GM18505 (cell line): ENCODE measurements around the gene TMEM183A.
"Not testable (repeated sequence)": the region's sequence is repeated elsewhere in the genome, so short reads cannot be mapped to it uniquely, and the experiment has no call there.

ENCODE experiments used
- ATAC-seq: cut with Tn5 transposase; IDR thresholded peaks from one replicate; pipeline ENCODE4 v1.9.1; 2021; ENCODE audit not compliant: unreplicated experiment
- POLR2A ChIP-seq: IDR thresholded peaks from 4 replicates; pipeline ENCODE4 v1.6.1; 2011; ENCODE audit warnings: borderline replicate concordance; ENCODE audit not compliant: insufficient read depth, insufficient read length; ENCODE audit errors: extremely low read depth

TMEM183A gene

GRCh38 chr1:203000217-203000944, 6.8 kb upstream of the TMEM183A start:
- no peak for TF ChIP-seq POLR2A
- ATAC-seq, result no peak

DNA sequence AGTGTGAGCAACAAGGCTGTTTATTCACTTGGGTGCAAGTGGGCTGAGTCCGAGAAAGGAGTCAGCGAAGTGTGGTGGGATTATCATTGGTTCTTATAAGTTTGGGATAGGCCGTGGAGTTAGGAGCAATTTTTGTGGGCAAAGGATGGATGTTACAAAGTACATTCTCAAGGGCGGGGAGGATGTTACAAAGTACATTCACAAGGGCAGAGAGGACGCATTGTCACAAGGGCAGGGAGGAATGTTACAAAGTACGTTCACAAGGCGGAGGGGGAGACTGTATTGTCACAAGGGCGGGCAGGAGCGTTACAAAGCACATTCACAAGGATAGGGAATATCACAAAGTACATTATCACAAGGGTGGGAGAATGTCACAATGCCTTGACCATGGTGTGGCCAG, 5.2 kb upstream of the TMEM183A start:
- no peak for ATAC-seq

DNA sequence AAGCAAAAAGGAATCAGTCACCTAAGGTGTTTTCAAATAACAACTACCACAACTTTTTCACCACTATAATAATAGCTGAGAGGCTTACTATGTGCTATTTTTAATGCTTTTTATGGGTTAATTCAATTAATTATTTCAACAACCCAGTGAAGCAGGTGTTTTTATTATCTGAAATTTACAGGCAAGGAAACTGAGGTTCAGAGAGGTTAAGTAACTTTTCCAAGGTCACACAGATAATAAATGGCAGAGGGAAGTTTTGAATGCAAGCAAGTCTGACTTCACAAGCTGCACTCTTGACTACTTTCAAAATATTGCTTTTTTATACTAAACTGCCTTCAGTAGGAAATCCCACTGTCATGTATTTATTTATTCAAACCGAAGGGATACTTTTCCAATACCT, 4.2 kb upstream of the TMEM183A start:
- no peak for ATAC-seq
- TF ChIP-seq POLR2A, result no peak

More for the DNA sequence above, 5.2 kb upstream of the TMEM183A start:
- TF ChIP-seq POLR2A, result no peak

GRCh38 chr1:203005395-203006142, 1.6 kb upstream of the TMEM183A start:
- ATAC-seq, result not testable (repeated sequence)

DNA sequence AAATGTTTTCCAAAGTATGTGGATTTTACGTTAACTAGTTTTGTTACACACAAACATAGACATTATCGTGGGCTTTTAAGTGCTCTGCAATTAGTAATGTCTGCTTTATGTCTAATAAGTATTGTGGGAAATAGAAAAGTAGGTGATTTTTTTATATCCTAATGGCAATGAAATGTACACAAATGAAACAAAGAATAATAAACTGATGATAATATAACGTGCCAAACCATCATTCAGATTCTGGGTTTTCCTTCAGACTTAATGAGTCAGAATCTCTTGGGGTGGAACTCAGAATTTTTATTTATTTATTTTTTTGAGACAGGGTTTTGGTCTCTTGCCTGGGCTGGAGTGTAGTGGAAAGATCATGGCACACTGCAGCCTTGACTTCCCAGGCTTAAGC, 2.0 kb downstream of the TMEM183A start:
- TF ChIP-seq POLR2A, result no peak
- no peak for ATAC-seq

DNA sequence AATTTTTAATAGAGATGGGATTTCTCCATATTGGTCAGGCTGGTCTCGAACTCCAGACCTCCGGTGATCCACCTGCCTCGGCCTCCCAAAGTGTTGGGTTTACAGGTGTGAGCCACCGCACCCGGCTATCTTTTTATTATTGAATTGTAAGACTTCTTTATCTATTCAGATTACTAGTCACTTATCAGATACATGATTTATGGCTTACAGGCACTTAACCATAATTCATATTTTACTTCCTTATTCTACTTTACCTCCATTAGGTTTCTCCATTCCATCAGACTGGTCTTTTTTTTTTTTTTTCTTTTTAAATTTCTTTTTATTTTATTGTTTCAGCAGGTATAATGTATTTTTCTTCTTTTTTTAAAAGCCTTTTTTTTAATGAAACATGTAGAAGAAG, 4.4 kb downstream of the TMEM183A start:
- TF ChIP-seq POLR2A, result no peak
- ATAC-seq, result no peak

DNA sequence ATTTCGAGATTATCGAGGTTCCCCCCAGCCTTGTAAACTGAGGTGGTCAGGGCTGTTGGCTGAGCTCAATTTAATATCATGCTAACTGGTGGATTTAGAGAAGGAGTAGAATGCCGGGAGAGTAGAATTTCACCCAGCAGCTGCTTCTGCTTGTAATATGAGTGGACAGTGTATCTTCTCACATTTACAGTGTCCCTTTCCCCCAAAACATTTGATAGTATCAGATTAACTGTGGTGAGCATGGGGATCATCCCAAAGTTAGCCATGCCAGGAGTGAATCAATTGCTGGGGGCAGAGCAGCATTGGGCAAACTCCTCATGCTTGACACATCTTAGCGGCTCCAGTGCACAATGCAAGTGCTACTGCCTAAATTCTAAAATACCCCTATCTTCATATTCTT, 9.9 kb downstream of the TMEM183A start:
- TF ChIP-seq POLR2A, result no peak
- ATAC-seq, result no peak

DNA sequence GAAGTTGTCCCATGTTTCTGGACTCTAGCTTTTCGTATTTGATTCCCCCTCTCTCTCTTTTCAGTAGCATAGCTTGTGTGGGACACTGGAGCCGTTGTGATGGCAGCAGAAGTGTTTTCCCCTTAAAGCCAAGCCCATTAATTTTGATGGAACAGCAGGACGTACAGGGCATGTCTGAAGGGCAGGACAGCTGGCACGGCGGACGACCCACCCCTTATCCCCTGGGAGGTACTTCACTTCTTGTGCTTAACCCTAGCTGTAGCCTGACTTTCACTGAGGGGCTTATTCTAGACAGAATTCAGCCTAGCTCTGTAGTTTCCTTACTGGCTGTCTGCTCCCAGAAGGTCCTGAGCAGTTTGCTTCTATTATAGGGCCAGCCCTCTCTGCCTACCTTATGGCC, 10.5 kb downstream of the TMEM183A start:
- ATAC-seq, result no peak
- TF ChIP-seq POLR2A, result no peak

DNA sequence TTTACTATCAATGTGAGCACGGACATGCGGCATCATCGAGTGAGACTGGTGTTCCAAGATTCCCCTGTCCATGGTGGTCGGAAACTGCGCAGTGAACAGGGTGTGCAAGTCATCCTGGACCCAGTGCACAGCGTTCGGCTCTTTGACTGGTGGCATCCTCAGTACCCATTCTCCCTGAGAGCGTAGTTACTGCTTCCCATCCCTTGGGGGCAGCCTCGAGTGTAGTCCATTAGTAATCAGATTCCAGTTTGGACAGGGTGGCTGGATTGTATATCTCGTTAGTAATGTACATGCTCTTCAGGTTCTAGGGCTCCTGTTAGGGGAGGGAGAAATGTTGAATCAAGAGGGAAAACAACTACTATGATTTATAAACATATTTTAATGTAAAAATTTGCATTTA, 15.7 kb downstream of the TMEM183A start:
- not testable (repeated sequence) for ATAC-seq

- ATAC-seq, result no peak
- no peak for TF ChIP-seq POLR2A
These were observed 18.5 kb downstream of the TMEM183A start for GRCh38 chr1:203025686-203026030.

GRCh38 chr1:203026031-203026665, 19.0 kb downstream of the TMEM183A start, which contains the start of gene PPFIA4:
Gene PPFIA4 (plus strand): TSS chr1:203026491. CDS start chr1:203039009, 12,518 bp downstream.
- TF ChIP-seq POLR2A, result peak; percentile 57

DNA sequence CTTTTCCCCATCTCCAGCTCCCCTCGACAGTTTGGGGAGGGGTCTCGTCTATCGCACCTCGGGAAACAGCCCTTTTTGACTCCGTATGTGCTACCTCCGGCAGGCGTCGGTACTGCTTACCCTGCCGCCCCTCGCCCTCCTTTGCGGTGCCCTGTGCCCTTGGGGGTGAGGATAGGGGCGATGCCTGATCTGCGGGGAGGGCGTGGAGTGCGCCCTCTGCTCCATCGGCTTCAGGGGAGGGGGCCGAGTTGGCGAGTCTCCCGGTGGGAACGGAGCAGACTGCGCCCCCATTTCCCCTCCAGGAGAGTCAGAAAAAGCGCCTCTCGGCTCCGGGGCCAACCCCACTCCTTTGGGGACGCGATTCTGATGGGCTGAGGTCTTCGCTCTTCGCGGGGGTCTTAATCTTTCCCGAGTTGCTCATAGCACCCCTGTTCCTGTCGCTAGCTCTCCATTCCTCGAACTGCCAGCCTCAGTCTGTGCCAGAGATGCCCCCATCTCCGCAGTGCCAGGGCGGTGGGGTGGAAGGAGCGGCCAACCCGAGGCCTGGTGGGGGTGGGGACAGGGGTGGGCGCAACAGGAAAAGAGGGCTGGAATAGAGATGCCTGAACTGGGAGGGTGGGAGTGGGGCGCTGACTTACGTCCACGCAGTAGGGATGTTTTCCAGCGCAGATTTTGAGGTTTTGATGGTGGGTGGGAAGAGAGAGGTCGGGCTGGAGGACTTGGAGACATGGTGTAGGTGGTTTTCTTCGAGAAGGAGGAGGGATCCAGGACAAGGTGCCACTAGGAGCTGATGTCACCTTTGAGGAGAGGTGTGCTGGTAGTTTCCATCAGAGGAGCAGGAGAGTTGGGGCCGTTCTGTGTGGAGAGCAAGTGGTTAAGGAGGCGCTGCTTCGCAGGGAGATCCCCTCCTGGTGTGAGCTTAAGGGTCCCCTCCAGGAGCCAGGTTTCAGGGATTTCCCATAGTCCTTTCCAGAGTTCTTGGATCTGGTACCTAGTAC, 19.8 kb downstream of the TMEM183A start:
- TF ChIP-seq POLR2A, result no peak
- no peak for ATAC-seq

More at GRCh38 chr1:203026031-203026665, 19.0 kb downstream of the TMEM183A start, which contains the start of gene PPFIA4:
- ATAC-seq, result peak; percentile 79
